ENCODE data around the gene ATL3.
A peak's percentile ranks its signal among the peaks of the same experiment; 100 is the strongest.
"Not testable (repeated sequence)": the region's sequence is repeated elsewhere in the genome, so short reads cannot be mapped to it uniquely, and the experiment has no call there.

ATL3 gene

DNA sequence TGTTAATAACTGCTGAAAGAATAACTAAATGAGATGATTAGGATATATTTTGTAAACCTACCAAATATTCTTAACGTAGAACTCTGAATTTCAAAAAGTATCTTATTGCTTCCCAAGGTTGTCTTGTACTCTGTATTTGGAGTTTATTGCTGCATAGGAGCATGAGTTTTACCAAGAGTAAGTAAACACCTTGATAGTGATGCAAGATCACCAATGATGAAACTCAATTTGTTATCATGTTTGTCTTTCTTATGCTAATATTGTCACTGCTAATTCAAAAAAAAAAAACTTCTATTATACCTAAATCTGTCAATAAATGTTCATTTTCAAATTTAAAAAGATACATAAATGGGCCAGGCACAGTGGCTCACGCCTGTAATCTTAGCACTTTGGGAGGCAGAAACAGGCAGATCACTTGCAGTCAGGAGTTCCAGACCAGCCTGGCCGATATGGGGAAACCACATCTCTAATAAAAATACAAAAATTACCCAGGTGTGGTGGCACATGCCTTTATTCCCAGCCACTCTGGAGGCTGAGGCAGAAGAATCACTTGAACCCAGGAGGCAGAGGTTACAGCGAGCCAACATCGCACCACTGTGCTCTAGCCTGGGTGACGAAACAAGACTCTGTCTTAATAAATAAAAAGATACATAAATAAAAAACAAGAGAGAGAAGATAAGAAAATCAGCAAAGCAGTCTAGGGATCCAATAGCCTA lies 84.6 kb downstream of the ATL3 start:
- DNase-seq = no peak

DNA sequence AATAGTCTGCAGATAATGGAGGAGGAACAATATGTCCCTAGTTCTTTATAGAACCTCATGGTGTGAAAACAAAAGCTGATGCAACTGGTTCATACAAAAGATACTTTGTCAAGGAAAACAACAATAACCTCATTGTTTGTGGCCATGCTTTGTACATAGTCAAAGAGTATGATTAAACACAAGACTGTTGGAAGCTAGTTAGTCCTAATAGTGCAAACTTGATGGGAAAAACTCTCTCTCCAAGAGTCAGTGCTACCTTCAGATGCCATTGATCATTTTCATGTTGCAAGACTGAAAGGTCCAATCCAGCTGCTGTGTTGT lies 87.9 kb downstream of the ATL3 start:
- DNase-seq = no peak

DNA sequence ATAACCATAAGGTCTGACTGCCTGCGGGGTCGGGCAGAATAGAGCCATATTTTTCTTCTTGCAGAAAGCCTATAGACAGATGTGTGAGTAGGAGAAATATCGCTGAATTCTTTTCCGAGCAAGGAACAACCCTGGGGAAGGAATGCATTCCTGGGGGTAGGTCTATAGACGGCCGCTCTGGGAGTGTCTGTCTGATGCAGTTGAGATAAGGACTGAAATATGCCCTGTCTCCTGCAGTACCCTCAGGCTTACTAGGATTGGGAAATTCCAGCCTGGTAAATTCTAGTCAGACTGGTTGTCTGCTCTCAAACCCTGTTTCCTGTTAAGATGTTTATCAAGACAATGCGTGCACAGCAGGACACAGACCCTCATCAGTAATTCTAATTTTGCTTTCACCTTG lies 90.0 kb downstream of the ATL3 start:
- DNase-seq = not testable (repeated sequence)

DNA sequence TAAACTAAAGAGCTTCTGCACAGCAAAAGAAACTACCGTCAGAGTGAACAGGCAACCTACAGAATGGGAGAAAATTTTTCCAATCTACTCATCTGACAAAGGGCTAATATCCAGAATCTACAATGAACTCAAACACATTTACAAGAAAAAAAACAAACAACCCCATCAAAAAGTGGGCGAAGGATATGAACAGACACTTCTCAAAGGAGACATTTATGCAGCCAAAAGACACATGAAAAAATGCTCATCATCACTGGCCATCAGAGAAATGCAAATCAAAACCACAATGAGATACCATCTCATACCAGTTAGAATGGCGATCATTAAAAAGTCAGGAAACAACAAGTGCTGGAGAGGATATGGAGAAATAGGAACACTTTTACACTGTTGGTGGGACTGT lies 92.3 kb downstream of the ATL3 start:
- not testable (repeated sequence) for DNase-seq

DNA sequence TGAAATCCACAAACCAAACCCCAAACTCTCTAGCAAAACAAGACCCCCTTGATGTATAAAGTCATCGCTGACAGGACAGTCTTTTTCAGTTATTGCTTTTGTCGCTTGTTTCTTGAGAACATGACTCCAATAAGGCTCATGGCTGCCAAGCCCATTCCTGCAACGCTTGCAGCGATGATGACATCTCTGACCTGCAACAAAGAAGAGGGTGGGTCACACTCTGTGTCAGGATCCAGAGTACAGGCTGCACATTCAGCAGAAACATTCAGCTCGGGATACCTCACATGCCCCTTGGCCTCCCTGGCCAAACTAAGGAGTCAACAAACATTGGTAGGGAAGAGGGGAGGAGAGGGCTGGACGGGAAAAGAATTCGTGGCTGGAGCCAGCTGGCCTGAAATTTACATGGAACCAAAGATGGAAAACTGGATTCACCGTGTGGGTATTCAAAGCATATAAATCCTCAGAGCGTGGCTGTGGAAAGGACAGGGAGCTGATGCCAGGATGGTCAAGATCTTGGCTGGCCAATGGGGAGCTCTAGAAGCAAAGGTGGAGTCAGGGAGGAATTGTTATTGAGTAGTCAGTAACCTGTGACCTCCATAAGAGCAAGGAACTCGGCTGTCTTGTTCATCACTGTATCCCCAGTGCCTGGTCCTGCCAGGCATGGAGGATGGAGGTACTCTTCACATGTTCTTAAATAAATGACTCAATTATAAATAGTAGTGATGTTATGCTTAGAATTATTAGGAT lies 96.1 kb downstream of the ATL3 start:
- DNase-seq = peak; percentile 58
